HUES6 (cell line): ENCODE results near the gene CLEC9A.

Source experiments
- H3K27ac ChIP-seq: 2 replicates; pipeline ENCODE4 v1.7.0; 2013; ENCODE audit warnings: low read depth, mild to moderate bottlenecking, low read length, inconsistent platforms
- H3K27me3 ChIP-seq: 2 replicates; pipeline ENCODE4 v1.6.1; 2013; ENCODE audit warnings: low read length; ENCODE audit not compliant: control insufficient read depth, insufficient read depth
- H3K36me3 ChIP-seq: 2 replicates; pipeline ENCODE4 v1.6.1; 2013; ENCODE audit warnings: low read length; ENCODE audit not compliant: control insufficient read depth, insufficient read depth
- H3K4me1 ChIP-seq: 2 replicates; pipeline ENCODE4 v1.6.1; 2013; ENCODE audit warnings: low read length; ENCODE audit not compliant: control insufficient read depth, insufficient read depth
- H3K4me3 ChIP-seq: 2 replicates; pipeline ENCODE4 v1.5.1; 2013; ENCODE audit warnings: low read depth, low read length
- H3K9ac ChIP-seq: one replicate; pipeline ENCODE4 v1.6.1; 2013; ENCODE audit warnings: mild to moderate bottlenecking, low read length
- H3K9me3 ChIP-seq: 2 replicates; pipeline ENCODE4 v1.6.1; 2013; ENCODE audit warnings: low read depth, low read length; ENCODE audit not compliant: control insufficient read depth, insufficient read depth

Gene CLEC9A

DNA sequence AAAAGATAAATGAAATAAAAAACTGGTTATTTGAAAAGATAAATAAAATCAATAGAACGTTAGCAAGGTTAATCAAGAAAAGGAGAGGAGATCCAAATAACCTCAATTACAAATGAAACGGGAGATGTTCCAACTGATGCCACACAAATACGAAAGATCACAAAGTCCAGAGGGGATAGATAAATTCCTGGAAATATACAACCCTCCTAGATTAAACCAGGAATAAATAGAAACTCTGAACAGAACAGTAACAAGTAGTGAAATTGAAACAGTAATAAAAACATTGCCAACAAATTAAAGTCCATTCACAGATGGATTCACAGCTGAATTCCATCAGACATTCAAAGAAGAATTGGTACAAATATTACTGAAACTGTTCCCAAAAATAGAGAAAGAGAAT lies 55.9 kb downstream of the CLEC9A start:
- H3K4me3 ChIP-seq, result no peak overlapping the region
- H3K27me3 ChIP-seq, result no peaks in the 10 kb centered on the region
- no peaks in the 10 kb centered on the region for H3K36me3 ChIP-seq
- peaks cover 11% of the 10 kb centered on the region for H3K4me1 ChIP-seq
- no peak overlapping the region for H3K27ac ChIP-seq
- no peak overlapping the region for H3K9ac ChIP-seq
- no peaks in the 10 kb centered on the region for H3K9me3 ChIP-seq

DNA sequence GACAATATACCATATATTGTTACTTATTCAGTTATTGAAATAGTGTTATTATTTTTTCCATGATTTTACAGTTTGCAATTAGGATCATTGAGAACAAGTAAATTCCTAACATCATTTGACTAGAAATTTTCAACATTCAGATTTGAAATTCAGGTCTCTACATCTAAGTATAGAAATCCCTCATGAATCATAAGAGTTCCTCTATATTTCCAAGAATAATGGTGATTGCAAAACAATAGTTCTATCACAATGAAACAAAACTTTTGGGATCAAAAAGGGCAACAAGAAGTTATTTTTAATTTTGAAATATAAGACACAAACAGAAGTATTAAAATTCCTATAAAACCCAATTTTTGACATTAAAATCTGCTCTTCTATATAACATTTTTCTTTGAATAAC lies 57.5 kb downstream of the CLEC9A start:
- Histone ChIP-seq H3K9me3 (no peaks in the 10 kb centered on the region), H3K27ac (no peak overlapping the region), H3K4me1 (peaks cover 11% of the 10 kb centered on the region), H3K4me3 (no peak overlapping the region), H3K9ac (no peak overlapping the region), H3K36me3 (no peaks in the 10 kb centered on the region), H3K27me3 (no peaks in the 10 kb centered on the region)

DNA sequence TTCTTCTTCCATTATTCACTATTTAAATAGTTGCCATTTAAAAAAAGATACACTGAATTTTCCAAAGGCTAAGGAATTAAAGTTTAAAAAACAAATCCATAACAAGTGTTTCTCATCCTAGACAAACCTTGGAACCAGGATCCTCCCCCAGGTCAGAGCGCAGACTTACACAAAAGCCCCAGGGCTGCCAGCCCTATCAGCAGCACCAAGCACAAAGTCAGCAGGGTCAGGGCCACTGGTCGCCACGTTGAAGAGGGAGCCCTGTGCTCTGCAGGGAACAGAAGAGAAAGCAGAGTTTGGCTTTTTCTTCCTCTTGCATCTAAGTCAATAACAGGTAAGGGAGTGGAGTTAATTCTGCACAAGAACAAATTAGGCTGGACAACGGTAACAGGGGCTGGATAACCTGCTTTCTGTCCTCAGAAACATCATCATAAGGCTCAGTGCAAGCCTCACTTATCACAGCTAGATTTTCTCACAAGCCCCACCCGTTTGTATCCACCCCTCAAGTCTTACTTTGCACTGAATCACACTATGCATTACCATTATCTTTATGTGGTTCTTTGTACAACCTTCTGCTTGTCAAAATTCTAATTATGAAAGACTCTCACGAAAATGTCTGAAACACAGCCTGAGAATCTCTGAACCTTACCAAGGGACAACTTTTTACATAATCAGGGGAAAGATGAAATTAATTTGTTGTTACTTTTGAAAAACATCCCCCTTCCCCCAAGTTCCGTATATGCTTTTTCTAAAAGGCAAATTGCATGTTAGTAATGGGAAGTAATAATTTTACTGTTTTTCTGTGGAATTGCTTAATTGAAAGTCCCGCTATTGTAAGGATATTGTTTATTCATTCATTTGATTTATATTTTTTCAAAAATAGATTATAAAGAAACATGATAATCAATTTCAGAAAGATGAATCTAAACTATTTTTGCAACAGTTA lies 58.7 kb downstream of the CLEC9A start:
- no peaks in the 10 kb centered on the region for H3K36me3 ChIP-seq
- no peak overlapping the region for H3K27ac ChIP-seq
- no peak overlapping the region for H3K9ac ChIP-seq
- H3K4me1 ChIP-seq, result peaks cover 11% of the 10 kb centered on the region
- no peaks in the 10 kb centered on the region for H3K27me3 ChIP-seq
- H3K4me3 ChIP-seq, result no peak overlapping the region
- H3K9me3 ChIP-seq, result no peaks in the 10 kb centered on the region

DNA sequence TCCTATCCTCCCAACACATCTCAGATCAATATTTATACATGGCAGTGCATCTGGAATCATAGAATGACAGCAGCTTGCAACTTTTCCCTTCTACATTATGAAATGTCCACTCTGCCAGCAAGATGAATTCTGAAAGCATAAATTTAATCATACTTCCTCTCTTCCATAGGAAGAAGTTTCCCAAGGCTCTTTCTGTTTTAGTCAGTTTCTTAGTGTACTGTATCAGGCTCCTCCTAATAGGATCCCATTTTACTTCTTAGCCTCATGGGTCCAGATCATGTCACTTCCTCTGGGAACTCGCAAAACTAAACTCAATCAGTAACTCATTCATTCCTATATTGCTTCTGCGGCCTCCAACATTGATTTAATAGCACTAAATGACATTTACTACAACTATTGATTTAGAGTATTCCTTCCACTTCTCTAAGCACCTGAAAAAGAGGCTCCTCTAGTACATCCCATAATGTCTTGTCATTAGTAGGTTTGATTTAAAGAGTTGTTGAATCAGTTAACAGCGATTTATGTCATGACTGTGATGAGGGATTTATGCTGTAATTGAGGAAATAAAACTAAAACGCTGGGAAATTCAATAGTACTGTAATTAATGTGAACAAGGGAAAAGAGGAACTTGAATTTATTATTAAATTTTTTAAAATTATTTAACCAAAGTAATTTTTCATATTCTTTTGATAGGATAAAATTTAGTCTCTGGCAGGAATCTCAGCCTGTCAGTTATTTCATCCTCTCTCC lies 64.3 kb downstream of the CLEC9A start:
- H3K4me3 ChIP-seq, result no peak overlapping the region
- H3K27me3 ChIP-seq, result no peaks in the 10 kb centered on the region
- no peaks in the 10 kb centered on the region for H3K36me3 ChIP-seq
- H3K9me3 ChIP-seq, result no peaks in the 10 kb centered on the region
- H3K27ac ChIP-seq, result no peak overlapping the region
- H3K4me1 ChIP-seq, result peaks cover 14% of the 10 kb centered on the region
- no peak overlapping the region for H3K9ac ChIP-seq

DNA sequence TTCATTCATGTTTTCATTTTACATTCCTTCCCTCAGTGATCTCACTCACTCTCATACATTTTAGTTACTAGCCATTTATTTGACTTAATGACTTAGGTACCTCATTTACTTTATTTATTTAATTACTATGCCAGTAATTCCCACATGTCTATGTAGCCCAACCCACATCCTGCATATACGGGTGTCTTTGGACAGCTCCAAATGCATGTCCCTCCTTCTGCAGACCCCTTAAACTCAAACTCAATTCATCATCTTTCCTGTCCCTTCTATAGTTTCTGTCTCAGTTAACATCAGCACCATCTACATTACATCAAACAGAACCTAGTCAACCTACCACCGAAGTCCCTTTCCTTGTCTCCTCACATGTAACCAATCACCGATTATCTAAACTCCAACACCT lies 65.5 kb downstream of the CLEC9A start:
- Histone ChIP-seq H3K4me1 (peaks cover 12% of the 10 kb centered on the region), H3K36me3 (no peaks in the 10 kb centered on the region), H3K9me3 (no peaks in the 10 kb centered on the region), H3K27me3 (no peaks in the 10 kb centered on the region), H3K4me3 (no peak overlapping the region), H3K9ac (no peak overlapping the region), H3K27ac (no peak overlapping the region)

DNA sequence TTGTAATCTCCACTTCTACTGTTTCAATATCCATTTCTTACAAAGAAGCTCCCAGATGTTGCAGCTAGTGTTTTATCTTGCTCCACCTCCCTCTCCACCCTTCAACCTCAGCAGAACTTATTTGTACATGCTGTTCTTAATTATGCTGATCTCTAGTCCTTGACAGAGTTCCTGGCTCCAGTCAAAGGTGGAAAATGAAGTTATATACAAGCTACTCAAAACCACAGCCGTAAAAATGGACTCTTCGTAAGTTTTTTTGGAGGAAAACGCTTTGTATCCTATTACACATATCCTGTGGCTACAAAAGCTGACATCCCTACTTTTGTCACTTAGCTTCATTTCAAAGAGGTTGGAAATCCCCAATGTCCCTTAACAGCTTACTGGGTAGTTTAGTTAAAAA lies 67.0 kb downstream of the CLEC9A start:
- Histone ChIP-seq H3K9me3 (no peaks in the 10 kb centered on the region), H3K27ac (no peak overlapping the region), H3K4me3 (no peak overlapping the region), H3K27me3 (no peaks in the 10 kb centered on the region), H3K4me1 (peaks cover 19% of the 10 kb centered on the region), H3K9ac (no peak overlapping the region), H3K36me3 (no peaks in the 10 kb centered on the region)

DNA sequence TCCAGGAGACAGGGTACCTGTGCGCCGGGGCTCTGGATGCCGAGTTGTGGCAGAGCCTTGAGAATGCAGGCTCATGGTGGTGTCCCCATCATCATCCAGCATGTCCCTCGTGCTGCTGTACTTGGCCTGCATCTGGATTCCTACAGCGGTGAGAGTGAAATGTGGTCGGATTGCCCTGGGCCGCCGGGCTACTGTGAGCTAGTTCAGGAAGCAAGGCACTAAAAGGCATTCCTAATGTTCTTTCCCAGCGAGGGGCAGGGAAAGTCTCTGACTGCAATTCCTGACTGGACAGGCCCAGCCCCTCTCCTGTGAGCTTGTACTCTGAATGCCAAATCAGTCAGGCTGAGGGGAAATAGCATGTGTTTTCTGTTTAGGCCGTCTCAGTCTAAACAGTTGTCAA lies 68.3 kb downstream of the CLEC9A start, which contains the start of gene CLEC1A:
TSS of gene CLEC1A (minus strand) at position 195 of the 400 bp plus-strand sequence. CDS start at position 132, 63 bp downstream.
- Histone ChIP-seq H3K27ac (no peak within 1 kb of the TSS), H3K36me3 (no peaks in the 10 kb centered on the region), H3K4me3 (no peak within 1 kb of the TSS), H3K4me1 (peaks cover 19% of the 10 kb centered on the region), H3K27me3 (no peaks in the 10 kb centered on the region), H3K9me3 (0 out of 2 replicates have a peak, but pooled peaks cover 3% of the 10 kb centered on the region), H3K9ac (no peak within 1 kb of the TSS)

DNA sequence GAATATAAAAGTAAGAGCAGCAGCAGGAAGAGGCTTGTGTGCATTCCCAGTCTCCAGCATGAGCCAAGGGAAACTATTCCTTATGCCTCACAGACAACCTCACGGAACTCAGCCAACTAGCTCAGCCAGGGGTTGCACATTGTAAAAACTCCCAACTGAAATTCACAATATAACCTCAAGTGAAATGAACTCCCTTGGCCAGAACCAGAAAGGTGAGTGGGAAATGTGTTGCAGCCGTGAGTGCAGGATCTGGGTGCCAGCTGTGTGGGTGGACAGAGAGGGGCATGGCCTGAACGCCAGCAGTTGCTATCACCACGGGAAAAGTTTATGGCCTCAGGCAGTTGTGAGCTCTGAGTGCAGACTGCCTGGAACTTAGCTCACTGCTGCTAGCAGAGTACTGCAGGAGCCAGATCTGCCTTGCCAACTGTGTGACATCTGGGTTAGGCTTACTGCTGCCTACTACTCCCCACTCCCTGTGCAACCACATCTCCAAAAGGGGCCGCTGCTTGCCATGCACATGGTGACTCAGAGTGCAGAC lies 70.6 kb downstream of the CLEC9A start:
- H3K27ac ChIP-seq, result no peak overlapping the region
- H3K4me3 ChIP-seq, result no peak overlapping the region
- 0 out of 2 replicates have a peak, but pooled peaks cover 6% of the 10 kb centered on the region for H3K9me3 ChIP-seq
- no peaks in the 10 kb centered on the region for H3K27me3 ChIP-seq
- H3K4me1 ChIP-seq, result peaks cover 19% of the 10 kb centered on the region
- no peaks in the 10 kb centered on the region for H3K36me3 ChIP-seq
- H3K9ac ChIP-seq, result no peak overlapping the region

DNA sequence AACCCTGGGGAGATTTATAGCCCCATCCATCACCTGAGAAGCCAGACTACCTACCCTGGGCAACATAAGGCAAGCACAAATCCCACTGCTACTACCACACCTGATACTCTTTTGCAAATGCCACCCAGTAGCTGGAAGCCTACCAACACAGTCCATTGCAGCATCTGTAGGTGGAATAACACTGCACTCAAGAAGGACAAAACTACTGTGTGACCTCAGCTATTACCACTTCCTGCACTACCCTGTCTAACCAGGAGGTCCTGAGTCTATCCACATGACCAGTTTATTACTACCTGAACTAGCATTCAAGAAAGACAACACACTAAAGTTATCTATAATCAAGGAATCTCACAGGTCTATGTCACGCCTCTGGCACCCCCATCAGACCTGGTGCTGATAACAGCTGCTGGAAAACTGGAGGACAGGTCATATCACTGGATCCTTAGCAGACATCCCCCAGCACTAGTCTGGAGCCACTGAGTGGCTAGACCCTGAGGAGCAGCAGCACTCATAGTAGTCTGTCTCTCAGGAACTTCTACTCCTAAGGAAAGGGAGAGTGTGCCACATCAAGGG lies 71.3 kb downstream of the CLEC9A start:
- no peak overlapping the region for H3K4me3 ChIP-seq

DNA sequence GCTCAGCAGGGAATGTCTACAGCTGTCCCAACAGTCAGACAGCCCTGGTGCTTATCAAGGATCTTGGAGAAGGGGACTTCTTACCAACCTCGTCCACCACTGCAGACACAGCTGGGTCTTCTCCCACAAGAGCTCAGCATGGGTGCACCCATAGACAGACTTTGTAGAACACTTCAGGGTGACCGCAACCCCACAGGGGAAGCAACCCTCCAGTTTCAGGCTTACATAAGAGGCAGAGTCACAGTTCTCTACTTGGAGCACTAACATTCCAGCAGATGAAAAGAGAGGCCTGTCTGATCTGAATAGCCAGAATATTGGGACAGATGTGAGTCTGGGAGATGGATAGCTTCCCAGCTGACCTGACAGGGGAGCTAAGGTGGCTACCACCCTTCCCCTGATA lies 71.8 kb downstream of the CLEC9A start:
- no peak overlapping the region for H3K9ac ChIP-seq
- no peak overlapping the region for H3K27ac ChIP-seq
- no peak overlapping the region for H3K4me3 ChIP-seq
- H3K9me3 ChIP-seq, result 0 out of 2 replicates have a peak, but pooled peaks cover 6% of the 10 kb centered on the region
- H3K36me3 ChIP-seq, result no peaks in the 10 kb centered on the region
- peaks cover 19% of the 10 kb centered on the region for H3K4me1 ChIP-seq
- no peaks in the 10 kb centered on the region for H3K27me3 ChIP-seq

More for the DNA sequence above, 71.3 kb downstream of the CLEC9A start:
- no peak overlapping the region for H3K27ac ChIP-seq
- 0 out of 2 replicates have a peak, but pooled peaks cover 6% of the 10 kb centered on the region for H3K9me3 ChIP-seq
- H3K9ac ChIP-seq, result no peak overlapping the region
- no peaks in the 10 kb centered on the region for H3K36me3 ChIP-seq
- H3K4me1 ChIP-seq, result peaks cover 19% of the 10 kb centered on the region
- no peaks in the 10 kb centered on the region for H3K27me3 ChIP-seq
